Endothelial cell of umbilical vein (primary cell): ENCODE results near the gene STAG1. TPM values are rescaled to one million over a fixed set of nuclear protein-coding genes. Genes with fewer than 3 reads are reported as not detected.

ENCODE experiments used
- BruUV-seq: library from RNA; stranded (reverse); fragments of 400-500 nt; replicated peaks from 2 replicates; lab custom pipeline; 2021; lab: Mats Ljungman, UMichigan
- CTCF ChIA-PET: fragments of 300-600, 350-600 bp; sonication (Branson Sonifier 250); formaldehyde crosslinking; loops from one replicate; lab custom pipeline; 2021; ENCODE audit warnings: antibody characterized with exemption, inconsistent platforms; lab: Charles Lee
- POLR2A ChIA-PET: fragments of 300-600, 350-600 bp; sonication (Branson Sonifier 250); formaldehyde crosslinking; loops from one replicate; lab custom pipeline; 2021; ENCODE audit warnings: antibody characterized with exemption, inconsistent platforms; lab: Charles Lee
- DNase-seq: peaks from one replicate; pipeline ENCODE4 v3.0.0-alpha.2; 2011; ENCODE audit warnings: low read depth, low spot score
- FAIRE-seq: peaks from 2 replicates; lab custom pipeline; 2011; peaks lifted over from hg19 to GRCh38; lab: Jason Lieb, UNC
- H2AFZ ChIP-seq: 2 replicates; pipeline ENCODE4 v1.6.0; 2012; ENCODE audit warnings: low read depth, low read length, control low read depth, inconsistent platforms
- H3K27ac ChIP-seq: 2 replicates; pipeline ENCODE4 v1.5.1; 2011; ENCODE audit warnings: low read depth, mild to moderate bottlenecking, control low read depth, low read length, moderate library complexity; ENCODE audit not compliant: insufficient read depth
- H3K27me3 ChIP-seq, 2 experiments: 2 replicates each; pipeline versions ENCODE4 v1.6.0 to v1.6.1; 2011; ENCODE audit warnings: low read length in 2 of 2, mixed read lengths in 1 of 2; ENCODE audit not compliant: control insufficient read depth in 2 of 2, insufficient read depth in 2 of 2
- H3K36me3 ChIP-seq, 2 experiments: 2 replicates in 1 of 2; 3 replicates in 1 of 2; pipeline ENCODE4 v1.5.1; 2011; ENCODE audit warnings: low read length in 2 of 2, mild to moderate bottlenecking in 1 of 2, moderate library complexity in 1 of 2; ENCODE audit not compliant: control insufficient read depth in 2 of 2, insufficient read depth in 2 of 2; ENCODE audit errors: extremely low read depth in 1 of 2
- H3K4me1 ChIP-seq: 3 replicates; pipeline ENCODE4 v1.5.1; 2011; ENCODE audit warnings: mild to moderate bottlenecking, low read length; ENCODE audit not compliant: control insufficient read depth, insufficient read depth; ENCODE audit errors: extremely low read depth
- H3K4me2 ChIP-seq: 2 replicates; pipeline ENCODE4 v1.6.1; 2011; ENCODE audit warnings: low read length, control low read depth, mixed read lengths; ENCODE audit not compliant: insufficient read depth
- H3K4me3 ChIP-seq, 3 experiments: fragments of 200-600 bp in 1 of 3; sonication (generic), shearing (Covaris generic) in 1 of 3; replicated peaks in 1 of 3; 2 replicates each; pipeline ENCODE4 v1.5.1; 2011 to 2016; ENCODE audit warnings: control low read depth in 3 of 3, low read length in 3 of 3, mild to moderate bottlenecking in 2 of 3, inconsistent platforms in 1 of 3, low read depth in 1 of 3, moderate library complexity in 1 of 3; ENCODE audit not compliant: insufficient read depth in 1 of 3
- H3K79me2 ChIP-seq: 2 replicates; pipeline ENCODE4 v1.6.0; 2012; ENCODE audit warnings: low read length, inconsistent platforms; ENCODE audit not compliant: control insufficient read depth, insufficient read depth
- H3K9ac ChIP-seq: replicated peaks from 2 replicates; pipeline ENCODE3; 2011; ENCODE audit warnings: low read length, control low read depth; ENCODE audit not compliant: insufficient read depth; ENCODE audit errors: extremely low read depth
- H3K9me1 ChIP-seq: replicated peaks from 3 replicates; pipeline ENCODE4 v1.6.0; 2011; ENCODE audit warnings: mild to moderate bottlenecking, low read length; ENCODE audit not compliant: control insufficient read depth, insufficient read depth; ENCODE audit errors: extremely low read depth
- H3K9me3 ChIP-seq: replicated peaks from 2 replicates; pipeline ENCODE4 v1.5.1; 2012; ENCODE audit warnings: low read length, inconsistent platforms; ENCODE audit not compliant: control insufficient read depth, insufficient read depth
- H4K20me1 ChIP-seq: replicated peaks from 2 replicates; pipeline ENCODE3; 2011; ENCODE audit warnings: mild to moderate bottlenecking, low read length; ENCODE audit not compliant: control insufficient read depth, insufficient read depth; ENCODE audit errors: extremely low read depth
- CTCF ChIP-seq, 2 donors: IDR thresholded peaks; 1 replicate in 1 of 2; 2 replicates in 1 of 2; pipeline ENCODE4 v1.5.1; 2011; ENCODE audit warnings: low read length in 2 of 2, mild to moderate bottlenecking in 2 of 2, moderate library complexity in 2 of 2, control low read depth in 1 of 2, inconsistent platforms in 1 of 2, low read depth in 1 of 2; ENCODE audit not compliant: insufficient read depth in 1 of 2; ENCODE audit errors: extremely low read depth in 1 of 2
- EZH2 ChIP-seq: IDR thresholded peaks from 2 replicates; pipeline ENCODE4 v1.6.1; 2012; ENCODE audit warnings: borderline replicate concordance, low read depth, mild to moderate bottlenecking, moderate library complexity, low read length, inconsistent platforms; ENCODE audit not compliant: severe bottlenecking
- JUN ChIP-seq: IDR thresholded peaks from 2 replicates; pipeline ENCODE4 v1.6.1; 2011; ENCODE audit warnings: borderline replicate concordance, low read depth; ENCODE audit not compliant: insufficient read length, insufficient read depth
- MAX ChIP-seq: IDR thresholded peaks from 2 replicates; pipeline ENCODE4 v1.6.1; 2011; ENCODE audit not compliant: insufficient read depth, insufficient read length
- MYC ChIP-seq: IDR thresholded peaks from one replicate; pipeline ENCODE4 v1.6.1; 2011; ENCODE audit warnings: mild to moderate bottlenecking, low read depth, low read length
- POLR2A ChIP-seq: IDR thresholded peaks from 2 replicates; pipeline ENCODE4 v1.6.1; 2012; ENCODE audit warnings: low read depth, mild to moderate bottlenecking, control low read depth, low read length
- POLR2AphosphoS5 ChIP-seq: IDR thresholded peaks from 2 replicates; pipeline ENCODE4 v1.6.1; 2012; ENCODE audit warnings: low read depth, mild to moderate bottlenecking, control low read depth, low read length, moderate library complexity; ENCODE audit not compliant: insufficient read depth
- dilution Hi-C: fragments of 300-500 bp; cut with MboI; formaldehyde crosslinking; loops from one replicate; pipeline ENCODE4 v1.15.0; 2019; ENCODE audit warnings: low sequenced_read_pairs; ENCODE audit not compliant: extremely low pct_ligation_motif_present
- intact Hi-C: fragments of 100-400 bp; cut with micrococcal nuclease; formaldehyde crosslinking; loops from one replicate; pipeline ENCODE4 v1.10.0; 2022
- polyA plus RNA-seq, 4 experiments: library from polyadenylated mRNA; depleted of rRNA in 3 of 4; stranded (reverse) in 3 of 4; unstranded in 1 of 4; fragments of >200 nt; gene quantifications; 2 replicates each; pipeline versions ENCODE4 v1.2.1 to v1.2.3, GENCODE V29; 2011 to 2012; ENCODE audit warnings: missing spikeins in 1 of 4
- total RNA-seq: library from RNA; stranded (reverse); gene quantifications from 2 replicates; pipeline ENCODE4 v1.2.3, GENCODE V29; 2021

Gene STAG1
- total and polyA plus RNA-seq, 2 donors (not counting 3 experiments of a cell fraction or from before 2014, with no cell fraction given) = 7.4 to 42.1 TPM

DNA sequence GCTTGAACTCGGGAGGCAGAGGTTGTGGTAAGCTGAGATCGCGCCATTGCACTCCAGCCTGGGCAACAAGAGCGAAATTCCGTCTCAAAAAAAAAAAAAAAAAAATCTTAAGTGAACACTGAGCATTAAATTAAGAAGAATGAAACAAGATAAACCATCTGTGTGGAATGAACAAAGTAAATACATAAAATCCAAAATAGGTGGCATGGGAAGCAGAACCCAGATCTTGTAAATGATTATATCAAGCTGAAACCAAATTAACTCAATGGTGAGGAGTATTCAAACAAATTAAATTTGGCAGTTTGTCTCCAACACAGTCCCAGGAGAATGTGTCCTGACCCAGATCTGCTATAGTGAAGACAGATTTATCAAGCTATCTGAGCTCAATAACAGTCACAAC, 32.1 kb downstream of the STAG1 start:
- dilution Hi-C loops = no loop called here

More for the DNA sequence above, 32.1 kb downstream of the STAG1 start:
- no peaks in the 10 kb centered on the region for H3K36me3 ChIP-seq
- no peak overlapping the region for H2AFZ ChIP-seq
- TF ChIP-seq POLR2AphosphoS5 (no peak), MAX (no peak), MYC (no peak), EZH2 (no peak), CTCF (IDR thresholded peaks at IDR 0.05; ENCODE audit: extremely low read depth in 1 of 2, insufficient read depth in 1 of 2, low read depth in 1 of 2, low read length in 2 of 2) (no peak), JUN (no peak), POLR2A (no peak)
- H3K4me2 ChIP-seq = no peak overlapping the region
- no peak overlapping the region for H3K4me3 ChIP-seq
- H3K9me3 ChIP-seq = no peaks in the 10 kb centered on the region
- ChIA-PET POLR2A (no interaction called here), CTCF (interaction anchor here (0.8 to 1.4 kb wide), 2 partner anchors 12 to 17 kb away, joined by 3 to 5 read pairs; no protein-coding TSS in a partner anchor)
- peaks cover 66% of the 10 kb centered on the region for H3K79me2 ChIP-seq
- H3K4me1 ChIP-seq = no peaks in the 10 kb centered on the region
- FAIRE-seq = no peak
- no TSS peak for BruUV-seq
- no peaks in the 10 kb centered on the region for H4K20me1 ChIP-seq
- intact Hi-C loops = no loop called here
- no peak overlapping the region for H3K9ac ChIP-seq
- H3K27me3 ChIP-seq = no peaks in the 10 kb centered on the region
- no peaks in the 10 kb centered on the region for H3K9me1 ChIP-seq
- no peak for DNase-seq
- H3K27ac ChIP-seq = no peak overlapping the region
